ENCODE results near the gene ALOX12.
"Not testable (repeated sequence)": the region's sequence is repeated elsewhere in the genome, so short reads cannot be mapped to it uniquely, and the experiment has no call there.

The ALOX12 gene

DNA sequence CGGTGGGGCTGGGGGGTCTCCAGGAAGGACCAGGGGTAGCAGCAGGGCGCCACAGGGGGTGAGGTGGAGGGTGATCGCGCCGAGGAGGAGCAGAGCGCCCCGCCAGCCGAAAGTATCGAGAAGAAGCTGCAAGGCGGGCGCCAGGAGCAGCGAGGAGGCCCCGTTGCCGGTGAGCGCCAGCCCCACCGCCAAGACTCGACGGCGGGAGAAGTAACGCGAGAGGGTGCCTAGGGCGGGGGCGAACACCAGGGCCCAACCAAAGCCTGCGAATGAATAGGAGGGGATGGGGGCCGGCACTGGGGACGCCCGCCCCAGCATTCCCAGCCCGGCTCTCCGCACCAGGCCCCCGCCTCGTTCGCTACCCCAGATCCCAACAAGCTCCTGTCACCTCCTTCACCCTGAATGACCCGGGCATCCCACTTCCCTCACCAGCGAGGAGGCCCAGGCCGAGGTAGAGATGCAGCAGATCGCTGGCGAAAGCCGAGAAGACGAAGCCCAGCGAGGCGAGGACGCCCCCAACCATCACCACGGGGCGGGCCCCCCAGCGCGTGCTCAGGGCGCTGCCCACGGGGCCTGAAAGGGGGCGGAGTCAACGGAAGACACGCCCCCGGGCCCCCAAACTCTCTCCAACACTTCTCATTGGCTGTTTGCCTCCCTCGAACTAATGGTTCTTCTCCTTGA is 46.8 kb downstream of the ALOX12 start:
- in situ Hi-C loops (cut with MboI; ENCODE audit: low sequenced_read_pairs): loop anchor here (10.0 kb wide), 1 partner anchor 92 kb away; no protein-coding TSS in a partner anchor

DNA sequence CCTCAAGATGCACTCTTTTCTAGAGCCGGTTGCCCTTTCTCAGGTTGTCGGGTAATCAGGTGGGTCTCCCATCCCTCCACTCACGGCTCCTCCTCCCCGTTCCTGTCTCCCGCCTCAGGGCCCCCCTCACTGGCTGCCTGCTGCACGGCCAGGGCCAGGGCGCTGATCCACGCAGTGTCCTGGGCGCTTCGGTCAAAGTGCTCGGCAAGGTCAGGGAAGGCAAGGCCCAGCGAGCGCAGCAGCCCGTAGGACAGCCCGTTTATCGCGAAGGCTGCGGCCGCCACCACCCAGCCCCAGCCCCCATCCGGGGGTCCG is 47.3 kb downstream of the ALOX12 start:
- in situ Hi-C loops (cut with MboI; ENCODE audit: low sequenced_read_pairs): loop anchor here (10.0 kb wide), 1 partner anchor 92 kb away; no protein-coding TSS in a partner anchor

DNA sequence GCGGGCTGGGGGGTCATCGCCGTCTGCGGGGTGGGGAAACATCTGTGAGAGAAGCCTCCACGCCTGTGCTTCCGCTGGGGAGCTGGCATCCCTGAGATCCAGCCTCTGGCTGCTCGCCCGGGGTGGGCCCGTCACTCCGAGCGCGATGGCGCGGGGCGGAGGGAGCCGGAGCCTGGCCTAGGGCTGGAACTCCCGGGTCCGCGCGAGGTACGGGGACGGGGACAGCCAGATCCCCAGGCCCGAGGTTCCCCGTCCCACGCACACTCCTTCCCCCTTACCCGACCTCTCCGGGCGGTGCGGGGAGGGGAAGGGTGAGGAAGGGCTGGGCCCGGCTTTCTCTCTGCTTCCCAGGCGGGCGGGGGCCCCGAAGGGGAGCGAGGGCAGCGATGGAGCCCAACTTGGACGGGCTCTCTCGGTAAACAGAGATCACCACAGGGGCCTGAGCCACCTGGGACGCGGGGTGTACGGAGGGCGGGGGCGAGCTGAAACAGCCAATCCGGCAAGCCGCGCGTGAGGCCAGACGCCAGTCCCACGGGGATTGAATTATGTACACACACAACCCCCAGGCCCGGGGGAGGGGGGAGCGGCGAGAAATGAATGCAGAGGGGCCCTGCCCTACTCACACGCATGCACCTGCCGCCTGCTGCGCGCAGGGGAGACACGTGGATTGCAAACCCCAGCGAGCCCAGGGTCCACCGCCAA is 47.8 kb downstream of the ALOX12 start, which contains the start of gene SLC16A11:
SLC16A11 (minus strand) TSS at position 596 of the 702 bp plus-strand sequence; CDS start at position 17, 579 bp downstream.
- in situ Hi-C loops (cut with MboI; ENCODE audit: low sequenced_read_pairs): loop anchor here (10.0 kb wide), 1 partner anchor 91 kb away; no protein-coding TSS in a partner anchor

DNA sequence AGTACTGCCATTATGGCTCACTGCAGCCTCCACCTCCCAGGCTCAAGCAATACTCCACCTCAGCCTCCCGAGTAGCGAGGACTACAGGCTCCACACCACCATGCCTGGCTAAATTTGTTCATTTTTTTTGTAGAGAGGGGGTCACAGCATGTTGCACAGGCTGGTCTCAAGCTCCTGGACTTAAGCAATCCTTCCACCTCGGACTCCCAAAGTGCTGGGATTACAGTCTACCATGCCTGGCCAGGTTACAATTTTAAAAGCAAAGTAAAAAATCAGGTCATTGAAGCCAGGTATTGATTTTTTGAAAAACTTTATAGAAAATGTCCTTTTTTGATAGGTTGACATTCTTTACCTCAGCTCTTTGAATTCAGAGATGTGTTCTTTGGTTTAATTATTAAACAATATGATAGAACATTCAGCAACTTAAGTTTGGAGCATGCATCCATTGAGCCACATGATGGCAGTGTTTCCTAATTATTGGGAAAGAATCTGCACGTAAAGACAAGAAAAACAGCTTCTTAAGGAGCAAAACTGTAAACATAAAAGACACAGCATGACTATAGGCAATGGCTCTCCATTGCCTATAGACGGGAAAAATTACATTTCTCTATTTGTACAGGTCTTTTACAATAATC is 49.8 kb downstream of the ALOX12 start:
- in situ Hi-C loops (cut with MboI; ENCODE audit: low sequenced_read_pairs): loop anchor here (10.0 kb wide), 1 partner anchor 89 kb away; no protein-coding TSS in a partner anchor

DNA sequence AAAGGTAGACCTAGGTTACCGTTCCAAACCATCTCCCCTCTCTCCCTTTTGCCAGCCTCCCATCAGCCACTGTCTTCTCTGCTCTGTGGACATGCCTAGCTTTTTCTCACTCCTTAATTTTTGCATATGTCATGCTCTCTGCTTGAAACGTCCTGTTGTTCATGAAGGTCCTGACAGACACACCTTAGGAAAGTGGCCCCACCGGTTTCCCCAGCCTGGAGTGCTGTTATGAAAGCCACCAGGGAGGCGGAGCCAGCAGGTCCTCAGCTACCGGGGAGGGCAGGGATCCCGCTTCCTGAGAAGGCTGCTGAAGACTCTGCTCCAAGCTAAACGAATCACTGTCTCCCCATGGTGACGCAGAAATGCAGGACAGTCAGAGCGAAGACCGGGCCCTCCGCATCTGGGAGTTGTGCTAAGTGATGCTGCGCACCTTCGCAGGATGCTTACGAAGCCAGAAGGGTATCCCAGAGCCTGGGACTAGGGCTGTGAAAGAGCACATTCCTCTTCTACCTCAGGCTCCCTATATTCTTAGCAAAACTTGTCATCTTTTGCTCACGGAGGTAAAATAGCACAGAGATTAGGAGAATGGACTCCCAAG is 50.4 kb downstream of the ALOX12 start:
- in situ Hi-C loops (cut with MboI; ENCODE audit: low sequenced_read_pairs): loop anchor here (10.0 kb wide), 1 partner anchor 89 kb away; no protein-coding TSS in a partner anchor

DNA sequence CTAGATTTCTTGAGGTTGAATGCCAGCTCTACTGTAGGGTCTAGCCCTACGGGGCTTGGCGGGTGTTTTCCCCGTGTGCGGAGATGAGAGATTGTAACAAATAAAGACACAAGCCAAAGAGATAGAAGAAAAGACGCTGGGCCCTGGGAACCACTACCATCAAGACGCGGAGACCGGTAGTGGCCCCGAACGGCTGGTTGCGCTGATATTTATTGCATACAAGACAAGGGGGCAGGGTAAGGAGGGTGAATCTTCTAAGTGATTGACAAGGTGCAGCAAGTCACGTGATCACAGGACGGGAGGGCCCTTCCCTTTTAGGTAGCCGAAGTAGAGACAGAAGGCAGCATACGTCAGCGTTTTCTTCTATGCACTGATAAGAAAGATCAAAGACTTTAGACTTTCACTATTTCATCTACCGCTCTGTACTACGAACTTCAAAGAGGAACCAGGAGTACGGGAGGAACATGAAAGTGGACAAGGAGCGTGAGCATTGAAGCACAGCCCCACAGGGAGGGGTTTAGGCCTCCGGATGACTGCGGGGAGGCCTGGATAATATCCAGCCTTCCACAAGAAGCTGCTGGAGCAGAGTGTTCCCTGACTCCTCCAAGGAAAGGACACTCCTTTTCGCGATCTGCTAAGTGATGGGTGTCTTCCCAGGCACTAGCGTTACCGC is 51.0 kb downstream of the ALOX12 start:
- in situ Hi-C loops (cut with MboI; ENCODE audit: low sequenced_read_pairs): loop anchor here (10.0 kb wide), 1 partner anchor 88 kb away; no protein-coding TSS in a partner anchor

DNA sequence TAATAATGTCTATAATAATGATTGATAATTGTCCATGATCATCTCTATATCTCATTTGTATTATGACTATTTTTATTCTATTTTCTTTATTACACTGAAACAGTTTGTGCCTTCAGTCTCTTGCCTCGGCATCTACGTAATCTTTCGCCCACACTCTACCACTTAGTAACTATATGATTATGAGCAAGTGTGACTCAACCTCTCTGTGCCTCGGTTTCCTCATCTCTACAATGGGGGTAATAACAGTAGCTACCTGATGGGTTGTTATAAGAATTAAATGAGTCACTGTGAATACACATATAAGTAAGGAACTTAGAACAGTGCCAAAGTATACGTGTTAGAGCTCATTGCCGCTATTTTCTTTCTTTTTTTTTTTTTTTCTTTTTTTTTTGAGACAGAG is 51.7 kb downstream of the ALOX12 start:
- in situ Hi-C loops (cut with MboI; ENCODE audit: low sequenced_read_pairs): loop anchor here (10.0 kb wide), 1 partner anchor 87 kb away; no protein-coding TSS in a partner anchor

DNA sequence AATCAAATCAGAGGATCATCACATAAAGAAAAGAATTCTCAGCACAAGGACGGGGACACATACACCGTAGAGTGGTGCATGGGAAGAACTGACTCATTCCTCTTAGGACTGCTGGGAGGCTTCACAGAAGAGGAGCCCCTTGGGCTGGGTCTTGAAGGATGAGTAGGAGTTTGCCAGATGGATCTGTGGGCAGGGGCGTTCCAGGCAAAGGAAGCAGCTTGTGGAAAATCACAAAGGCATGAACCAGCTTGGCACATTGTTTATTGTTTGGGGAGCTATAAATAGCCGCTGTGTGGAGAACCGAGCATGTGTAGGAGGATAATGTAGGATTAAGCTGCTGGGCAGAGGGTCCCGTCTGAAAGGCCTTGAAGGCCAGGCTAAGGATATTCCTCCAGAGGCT is 53.1 kb downstream of the ALOX12 start:
- in situ Hi-C loops (cut with MboI; ENCODE audit: low sequenced_read_pairs): loop anchor here (10.0 kb wide), 1 partner anchor 86 kb away; no protein-coding TSS in a partner anchor

DNA sequence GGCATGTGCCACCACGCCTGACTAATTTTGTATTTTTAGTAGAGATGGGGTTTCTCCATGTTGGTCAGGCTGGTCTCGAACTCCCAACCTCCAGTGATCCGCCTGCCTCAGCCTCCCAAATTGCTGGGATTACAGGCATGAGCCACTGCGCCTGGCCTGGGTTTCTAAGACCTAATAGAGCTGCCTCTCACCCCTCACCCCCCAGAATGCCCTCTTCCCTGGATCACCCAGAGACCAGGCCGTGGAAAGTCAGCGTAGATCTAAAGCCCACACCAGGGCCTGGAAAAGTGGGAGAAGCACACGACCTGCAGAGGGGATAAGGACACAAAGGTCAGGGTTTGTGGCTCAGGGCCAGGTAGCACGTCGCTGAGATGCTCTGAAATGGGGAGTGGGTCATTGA is 54.7 kb downstream of the ALOX12 start:
- in situ Hi-C loops (cut with MboI; ENCODE audit: low sequenced_read_pairs): not testable (repeated sequence)

DNA sequence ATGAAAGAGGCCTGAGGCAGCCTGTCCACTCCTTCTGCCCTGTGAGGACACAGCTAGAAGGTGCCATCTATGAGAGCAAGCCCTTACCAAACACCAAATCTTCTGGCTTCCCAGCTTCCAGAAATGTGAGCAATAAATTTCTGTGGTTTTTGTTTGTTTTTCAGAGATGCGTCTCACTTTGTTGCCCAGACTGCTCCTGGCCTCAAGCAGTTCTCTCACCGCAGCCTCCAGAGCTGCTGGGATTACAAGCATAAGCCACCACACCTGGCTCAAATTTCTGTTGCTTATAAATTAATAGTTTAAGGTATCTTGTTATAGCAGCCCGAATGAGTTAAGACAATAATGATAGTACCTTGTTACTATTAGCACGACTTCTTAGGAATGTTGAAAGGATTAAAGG is 60.5 kb downstream of the ALOX12 start:
- in situ Hi-C loops (cut with MboI; ENCODE audit: low sequenced_read_pairs): no loop called here

DNA sequence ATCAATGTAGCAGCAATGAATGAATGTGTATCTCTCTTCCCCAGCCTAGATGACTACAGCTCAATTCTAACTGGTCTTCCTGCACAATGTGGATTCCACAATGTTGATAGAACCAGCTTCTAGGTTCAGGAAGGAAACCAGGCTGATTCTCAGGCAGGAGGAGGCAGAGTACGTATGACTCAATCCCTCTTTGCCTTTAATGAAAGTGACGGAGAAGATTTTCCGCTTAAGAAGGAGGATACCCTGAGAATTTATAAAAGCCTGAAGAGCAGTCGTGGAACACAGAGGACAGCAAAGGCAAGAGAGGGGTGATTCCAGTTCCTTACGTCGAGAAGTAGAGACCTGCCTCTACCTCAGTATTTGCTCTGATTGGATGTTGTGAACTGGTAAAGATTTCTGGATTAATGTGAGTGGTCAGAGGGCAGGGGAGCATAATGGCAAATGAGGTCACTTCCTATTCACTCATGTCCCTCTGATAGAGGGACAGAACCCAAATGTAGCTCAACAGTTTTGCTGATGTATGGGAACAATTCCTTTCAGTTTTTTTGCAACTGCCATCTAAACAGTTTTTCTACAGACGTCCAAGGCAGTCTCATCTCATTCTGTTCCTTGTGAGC is 63.1 kb downstream of the ALOX12 start:
- in situ Hi-C loops (cut with MboI; ENCODE audit: low sequenced_read_pairs): no loop called here

All from HL-60/S4 treated with retinoic acid at 250 ng/mL for 4 days and 3 days (cell line).